ENCODE data around the gene MRPL14.

GRCh38 chr6:44086931-44087574, 40.2 kb downstream of the MRPL14 start:
- TF ChIP-seq CGGBP1 (CRISPR knock-in tag; IDR thresholded peaks at IDR 0.05) (no peak), ZNF354B (CRISPR knock-in tag; IDR thresholded peaks at IDR 0.05) (no peak), ZNF311 (CRISPR knock-in tag; IDR thresholded peaks at IDR 0.05) (no peak), ZBTB33 (CRISPR knock-in tag; IDR thresholded peaks at IDR 0.05) (no peak)

Data from K562 (cell line).